ENCODE measurements around the gene WDR55. TPM values are rescaled to one million over a fixed set of nuclear protein-coding genes. Genes with fewer than 3 reads are reported as not detected.
"Not testable (repeated sequence)": the region's sequence is repeated elsewhere in the genome, so short reads cannot be mapped to it uniquely, and the experiment has no call there.

The WDR55 gene, protein sequence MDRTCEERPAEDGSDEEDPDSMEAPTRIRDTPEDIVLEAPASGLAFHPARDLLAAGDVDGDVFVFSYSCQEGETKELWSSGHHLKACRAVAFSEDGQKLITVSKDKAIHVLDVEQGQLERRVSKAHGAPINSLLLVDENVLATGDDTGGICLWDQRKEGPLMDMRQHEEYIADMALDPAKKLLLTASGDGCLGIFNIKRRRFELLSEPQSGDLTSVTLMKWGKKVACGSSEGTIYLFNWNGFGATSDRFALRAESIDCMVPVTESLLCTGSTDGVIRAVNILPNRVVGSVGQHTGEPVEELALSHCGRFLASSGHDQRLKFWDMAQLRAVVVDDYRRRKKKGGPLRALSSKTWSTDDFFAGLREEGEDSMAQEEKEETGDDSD
- total RNA-seq = 28.3 and 28.9 TPM in 2 replicates
- long read RNA-seq, full-length matches to known transcripts = 81 of 127 reads
- long read RNA-seq, partial matches to known transcripts = 7 of 127 reads
- long read RNA-seq, other reads (novel, unspliced or antisense) = 39 of 127 reads

DNA sequence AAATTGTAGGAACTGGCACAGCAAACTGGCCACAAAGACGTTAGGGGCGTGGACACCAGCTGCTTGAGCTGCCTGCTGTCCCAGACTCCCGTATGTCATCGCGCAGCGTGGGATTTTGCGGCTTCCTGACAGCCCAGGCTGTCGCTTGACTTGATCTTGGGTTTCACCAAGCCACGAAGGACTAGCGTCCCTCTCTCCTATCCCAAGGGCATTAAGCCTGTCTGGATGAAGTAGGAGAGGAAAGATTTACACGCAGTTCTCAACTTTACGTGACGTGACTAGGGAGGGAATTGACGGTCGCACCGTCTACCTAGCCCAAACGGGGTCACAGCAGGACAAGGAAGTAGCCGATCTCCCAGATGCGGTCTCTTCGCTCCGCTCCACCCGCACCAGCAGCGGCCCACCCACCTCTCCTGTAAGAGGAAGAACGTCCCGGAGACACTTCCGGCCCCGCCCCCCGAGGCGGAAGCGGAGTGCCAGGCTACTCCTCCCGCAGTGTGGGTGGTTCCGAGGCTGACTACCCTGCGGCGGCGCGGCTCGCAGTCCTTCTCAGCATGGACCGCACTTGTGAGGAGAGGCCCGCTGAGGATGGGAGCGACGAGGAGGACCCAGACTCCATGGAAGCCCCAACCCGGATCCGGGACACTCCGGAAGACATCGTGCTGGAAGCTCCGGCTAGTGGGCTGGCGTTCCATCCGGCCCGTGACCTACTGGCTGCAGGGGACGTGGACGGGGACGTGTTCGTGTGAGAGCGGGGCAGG lies at the start of gene WDR55:
Gene WDR55, plus strand, starts transcription at position 546 of the 761 bp plus-strand sequence. Its CDS starts 9 bp downstream, at position 555.
- Mint-ChIP-seq H3K4me3 (ENCODE audit: unreplicated experiment) (peak within 1 kb of the TSS; percentile 99), H3K36me3 (ENCODE audit: unreplicated experiment) (peaks cover 53% of the 10 kb centered on the region), H3K27me3 (ENCODE audit: unreplicated experiment) (no peaks in the 10 kb centered on the region), H3K4me1 (ENCODE audit: unreplicated experiment) (peaks cover 30% of the 10 kb centered on the region), H3K9me3 (ENCODE audit: unreplicated experiment) (no peaks in the 10 kb centered on the region), H3K27ac (ENCODE audit: unreplicated experiment) (peak within 1 kb of the TSS; percentile 98)
- TF ChIP-seq, protein P1, sequence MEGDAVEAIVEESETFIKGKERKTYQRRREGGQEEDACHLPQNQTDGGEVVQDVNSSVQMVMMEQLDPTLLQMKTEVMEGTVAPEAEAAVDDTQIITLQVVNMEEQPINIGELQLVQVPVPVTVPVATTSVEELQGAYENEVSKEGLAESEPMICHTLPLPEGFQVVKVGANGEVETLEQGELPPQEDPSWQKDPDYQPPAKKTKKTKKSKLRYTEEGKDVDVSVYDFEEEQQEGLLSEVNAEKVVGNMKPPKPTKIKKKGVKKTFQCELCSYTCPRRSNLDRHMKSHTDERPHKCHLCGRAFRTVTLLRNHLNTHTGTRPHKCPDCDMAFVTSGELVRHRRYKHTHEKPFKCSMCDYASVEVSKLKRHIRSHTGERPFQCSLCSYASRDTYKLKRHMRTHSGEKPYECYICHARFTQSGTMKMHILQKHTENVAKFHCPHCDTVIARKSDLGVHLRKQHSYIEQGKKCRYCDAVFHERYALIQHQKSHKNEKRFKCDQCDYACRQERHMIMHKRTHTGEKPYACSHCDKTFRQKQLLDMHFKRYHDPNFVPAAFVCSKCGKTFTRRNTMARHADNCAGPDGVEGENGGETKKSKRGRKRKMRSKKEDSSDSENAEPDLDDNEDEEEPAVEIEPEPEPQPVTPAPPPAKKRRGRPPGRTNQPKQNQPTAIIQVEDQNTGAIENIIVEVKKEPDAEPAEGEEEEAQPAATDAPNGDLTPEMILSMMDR (IDR thresholded peaks at IDR 0.05) = no peak
- peak; percentile 96 for DNase-seq (ENCODE audit: extremely low spot score, unreplicated experiment)

DNA sequence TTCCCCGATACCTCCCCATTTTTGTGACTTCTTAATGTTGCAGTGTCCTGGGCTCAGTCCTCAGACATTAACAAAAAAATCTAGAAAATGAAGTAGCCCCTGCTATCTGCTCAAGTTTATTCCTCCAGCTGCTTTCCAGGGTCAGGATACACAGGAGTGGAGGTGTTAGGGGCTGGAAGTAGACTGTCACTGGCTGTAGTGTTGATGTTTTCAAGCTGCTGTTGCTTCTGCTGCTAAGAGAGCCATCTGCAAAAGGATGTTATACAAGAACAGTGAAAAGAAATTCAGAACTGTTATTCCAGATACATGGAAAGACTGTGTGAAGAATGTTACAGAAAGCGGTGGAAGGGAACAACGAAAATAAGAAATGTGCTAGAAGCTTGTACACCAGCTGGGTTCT lies 42.4 kb upstream of the WDR55 start:
- H3K4me1 Mint-ChIP-seq (ENCODE audit: unreplicated experiment) = no peaks in the 10 kb centered on the region
- peaks cover 38% of the 10 kb centered on the region for H3K27me3 Mint-ChIP-seq (ENCODE audit: unreplicated experiment)
- TF ChIP-seq, protein P1 (IDR thresholded peaks at IDR 0.05) = no peak
- H3K9me3 Mint-ChIP-seq (ENCODE audit: unreplicated experiment) = no peaks in the 10 kb centered on the region
- no peak overlapping the region for H3K4me3 Mint-ChIP-seq (ENCODE audit: unreplicated experiment)
- DNase-seq (ENCODE audit: extremely low spot score, unreplicated experiment) = no peak
- no peak overlapping the region for H3K27ac Mint-ChIP-seq (ENCODE audit: unreplicated experiment)
- H3K36me3 Mint-ChIP-seq (ENCODE audit: unreplicated experiment) = no peaks in the 10 kb centered on the region

DNA sequence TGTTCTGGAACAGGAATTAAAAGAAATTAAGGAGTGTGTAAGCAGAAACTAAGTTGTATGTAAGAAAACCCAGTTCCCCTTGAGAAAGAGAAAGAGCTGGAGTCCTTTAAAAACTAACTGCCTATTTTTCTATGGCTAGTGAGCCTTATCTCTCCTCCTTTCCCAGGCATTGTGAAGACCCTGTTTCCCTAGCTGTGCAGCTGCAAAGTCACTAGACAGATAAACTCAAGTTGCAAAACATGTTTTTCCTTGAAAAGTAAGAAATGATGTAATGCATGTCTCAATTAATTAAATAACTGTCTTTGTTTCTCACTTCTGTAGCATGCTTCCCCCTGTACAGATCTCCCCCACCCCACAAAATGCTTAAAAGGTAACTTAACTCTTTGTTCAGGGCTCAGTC lies 41.6 kb upstream of the WDR55 start:
- H3K27ac Mint-ChIP-seq (ENCODE audit: unreplicated experiment); H3K36me3 Mint-ChIP-seq (ENCODE audit: unreplicated experiment); H3K9me3 Mint-ChIP-seq (ENCODE audit: unreplicated experiment); DNase-seq (ENCODE audit: extremely low spot score, unreplicated experiment); H3K4me3 Mint-ChIP-seq (ENCODE audit: unreplicated experiment); H3K4me1 Mint-ChIP-seq (ENCODE audit: unreplicated experiment): not testable (repeated sequence)
- peaks cover 34% of the 10 kb centered on the region for H3K27me3 Mint-ChIP-seq (ENCODE audit: unreplicated experiment)

DNA sequence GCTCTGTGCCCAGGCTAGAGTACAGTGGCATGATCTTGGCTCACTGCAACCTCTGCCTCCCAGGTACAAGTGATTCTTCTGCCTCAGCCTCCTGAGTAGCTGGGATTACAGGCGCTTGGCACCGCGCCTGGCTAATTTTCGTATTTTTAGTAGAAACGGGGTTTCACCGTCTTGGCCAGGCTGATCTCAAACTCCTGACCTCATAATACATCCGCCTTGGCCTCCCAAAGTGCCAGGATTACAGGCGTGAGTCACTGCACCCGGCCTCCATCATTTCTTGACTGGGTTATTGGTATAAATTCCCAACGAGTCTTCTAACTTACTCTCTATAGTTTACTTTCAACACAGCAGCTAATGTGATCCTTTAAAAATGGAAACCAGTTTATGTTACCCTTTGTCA lies 39.8 kb upstream of the WDR55 start:
- DNase-seq (ENCODE audit: extremely low spot score, unreplicated experiment) = peak; percentile 63

DNA sequence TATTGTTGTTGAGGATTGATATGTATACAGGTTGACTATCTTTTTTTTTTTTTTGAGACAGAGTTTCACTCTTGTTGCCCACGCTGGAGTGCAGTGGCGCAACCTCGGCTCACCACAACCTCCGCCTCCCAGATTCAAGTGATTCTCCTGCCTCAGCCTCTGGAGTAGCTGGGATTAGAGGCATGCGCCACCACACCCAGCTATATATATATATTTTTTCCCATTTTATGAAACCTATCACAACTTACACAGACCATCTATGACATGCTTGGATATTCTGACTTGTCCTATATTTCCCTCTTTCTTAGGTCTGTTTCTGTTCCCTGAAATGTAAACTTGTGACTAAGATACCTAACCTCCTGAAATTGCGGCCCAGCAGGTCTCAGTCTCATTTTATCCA lies 36.7 kb upstream of the WDR55 start:
- Mint-ChIP-seq H3K27me3 (ENCODE audit: unreplicated experiment) (peaks cover 5% of the 10 kb centered on the region), H3K36me3 (ENCODE audit: unreplicated experiment) (no peaks in the 10 kb centered on the region), H3K4me1 (ENCODE audit: unreplicated experiment) (no peaks in the 10 kb centered on the region), H3K27ac (ENCODE audit: unreplicated experiment) (no peak overlapping the region), H3K4me3 (ENCODE audit: unreplicated experiment) (no peak overlapping the region), H3K9me3 (ENCODE audit: unreplicated experiment) (no peaks in the 10 kb centered on the region)
- DNase-seq (ENCODE audit: extremely low spot score, unreplicated experiment) = peak; percentile 3
- TF ChIP-seq, protein P1 (IDR thresholded peaks at IDR 0.05) = no peak

More for the DNA sequence above, 39.8 kb upstream of the WDR55 start:
- not testable (repeated sequence) for H3K4me3 Mint-ChIP-seq (ENCODE audit: unreplicated experiment); H3K4me1 Mint-ChIP-seq (ENCODE audit: unreplicated experiment); H3K27ac Mint-ChIP-seq (ENCODE audit: unreplicated experiment); H3K9me3 Mint-ChIP-seq (ENCODE audit: unreplicated experiment); H3K36me3 Mint-ChIP-seq (ENCODE audit: unreplicated experiment)
- H3K27me3 Mint-ChIP-seq (ENCODE audit: unreplicated experiment) = peaks cover 18% of the 10 kb centered on the region

DNA sequence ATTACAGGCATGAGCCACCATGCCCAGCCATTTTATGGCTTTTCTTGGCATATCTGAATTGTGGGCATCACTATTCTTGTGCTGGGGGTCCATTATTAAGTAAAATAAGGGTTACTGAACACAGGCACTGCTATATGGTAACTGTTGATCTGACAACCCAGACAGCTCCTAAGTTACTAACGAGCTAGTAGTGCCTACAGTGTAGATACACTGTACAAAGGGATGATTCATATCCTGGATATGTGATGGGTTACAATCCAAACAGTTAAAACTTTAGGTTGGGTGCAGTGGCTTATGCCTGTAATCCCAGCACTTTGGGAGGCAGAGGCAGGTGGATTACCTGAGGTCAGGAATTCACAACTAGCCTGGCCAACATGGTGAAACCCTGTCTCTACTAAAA lies 36.0 kb upstream of the WDR55 start:
- H3K4me1 Mint-ChIP-seq (ENCODE audit: unreplicated experiment) = no peaks in the 10 kb centered on the region
- H3K27me3 Mint-ChIP-seq (ENCODE audit: unreplicated experiment) = peaks cover 5% of the 10 kb centered on the region
- no peaks in the 10 kb centered on the region for H3K36me3 Mint-ChIP-seq (ENCODE audit: unreplicated experiment)
- H3K27ac Mint-ChIP-seq (ENCODE audit: unreplicated experiment) = no peak overlapping the region
- H3K4me3 Mint-ChIP-seq (ENCODE audit: unreplicated experiment) = no peak overlapping the region
- TF ChIP-seq, protein P1 (IDR thresholded peaks at IDR 0.05) = no peak
- peak; percentile 23 for DNase-seq (ENCODE audit: extremely low spot score, unreplicated experiment)
- no peaks in the 10 kb centered on the region for H3K9me3 Mint-ChIP-seq (ENCODE audit: unreplicated experiment)

Data from osteocyte (in vitro differentiated cells).